ENCODE data around the gene LEKR1.
"Not testable (repeated sequence)": the region's sequence is repeated elsewhere in the genome, so short reads cannot be mapped to it uniquely, and the experiment has no call there.

LEKR1 gene

DNA sequence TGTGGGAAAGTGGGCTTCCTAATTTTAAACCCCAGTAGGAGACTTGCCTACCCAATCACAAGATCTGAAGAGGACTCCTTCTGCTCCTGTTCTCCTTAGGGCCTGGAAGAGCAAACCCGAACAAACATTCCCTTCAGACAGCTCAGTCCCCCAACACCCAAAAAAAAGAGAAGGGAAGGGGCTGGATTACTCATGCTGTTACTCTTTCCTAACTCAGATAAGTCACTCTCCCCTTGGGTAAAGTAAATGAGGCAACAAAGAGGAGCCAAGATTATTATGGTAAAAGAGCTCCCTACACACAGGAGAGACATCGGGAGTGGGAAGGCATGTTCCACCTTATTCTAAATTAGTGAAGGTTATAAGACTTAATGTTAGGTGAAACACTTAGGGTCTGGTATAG lies 18.1 kb upstream of the LEKR1 start:
- DNase-seq = no peak

DNA sequence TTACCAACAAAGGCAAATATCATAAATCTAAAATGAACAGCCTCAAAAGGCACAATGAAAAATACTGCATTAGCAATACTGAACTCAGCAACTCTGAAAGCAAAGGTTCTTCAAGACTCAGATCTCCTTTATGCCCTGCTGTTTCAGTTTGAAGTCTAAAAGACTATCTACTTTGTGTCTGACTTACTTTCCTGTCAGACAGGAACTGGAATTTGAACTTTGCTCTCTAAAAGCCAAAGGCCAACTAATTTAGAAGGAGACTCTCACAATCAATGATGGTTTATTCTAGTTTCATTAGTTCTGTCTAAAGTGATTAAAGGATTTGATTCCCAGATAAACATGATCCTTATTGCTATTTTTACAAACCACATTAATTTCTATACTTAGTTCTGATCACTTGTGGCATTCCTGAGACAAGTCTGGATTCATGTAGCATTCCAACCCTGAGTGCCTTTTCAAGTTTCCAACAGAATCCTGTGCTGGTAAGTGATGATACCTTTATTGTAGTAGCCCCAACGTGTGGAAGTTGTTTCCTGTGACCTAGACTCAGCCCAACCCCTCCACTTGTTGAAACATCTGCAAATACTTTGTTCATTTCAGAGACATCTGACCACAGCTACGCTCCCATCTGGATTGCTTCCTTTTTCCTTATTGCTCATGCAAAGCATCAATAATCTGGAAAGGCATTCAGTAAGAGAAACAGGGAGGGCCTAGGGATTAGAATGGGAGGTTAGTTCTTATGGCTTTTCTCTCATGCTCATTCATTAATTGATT lies 14.9 kb upstream of the LEKR1 start:
- no peak for DNase-seq

DNA sequence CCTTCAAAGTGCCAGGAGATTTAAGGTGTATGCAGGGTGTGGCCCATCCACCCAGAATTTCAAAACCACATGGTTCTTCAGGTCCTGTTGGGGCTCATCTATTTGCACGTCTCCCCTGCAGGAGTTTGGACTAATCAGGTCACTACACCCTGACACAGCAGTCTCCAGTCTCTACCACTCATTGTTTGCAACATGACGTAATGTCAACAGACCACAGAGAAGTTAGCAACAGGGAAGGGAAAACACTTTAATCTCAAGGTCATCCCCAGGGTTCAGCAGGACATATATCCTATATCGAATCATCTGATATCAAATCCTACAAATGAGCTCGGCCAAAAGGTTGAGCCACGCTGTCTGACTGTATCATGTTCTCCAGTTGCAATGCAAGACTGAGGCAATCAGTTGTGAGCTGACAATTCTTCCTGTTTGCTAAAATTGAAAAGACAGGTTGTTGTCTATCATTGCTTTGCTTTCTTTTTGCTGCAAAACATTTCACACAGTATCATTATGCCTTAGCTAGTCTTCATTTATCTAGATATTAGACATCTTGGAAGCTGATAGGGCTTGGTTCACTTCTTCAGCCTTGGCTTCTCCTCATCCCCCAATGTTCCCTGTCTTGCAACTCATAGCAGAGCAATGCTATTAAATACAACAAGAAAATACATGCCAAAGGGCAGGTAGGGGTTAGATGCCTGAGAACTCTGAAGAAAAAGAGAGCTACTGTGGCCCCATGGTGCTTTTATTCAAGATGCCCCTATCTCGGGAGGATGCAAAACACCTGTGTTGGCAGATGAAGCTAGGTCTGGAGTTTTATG lies 13.4 kb upstream of the LEKR1 start:
- no peak for DNase-seq

DNA sequence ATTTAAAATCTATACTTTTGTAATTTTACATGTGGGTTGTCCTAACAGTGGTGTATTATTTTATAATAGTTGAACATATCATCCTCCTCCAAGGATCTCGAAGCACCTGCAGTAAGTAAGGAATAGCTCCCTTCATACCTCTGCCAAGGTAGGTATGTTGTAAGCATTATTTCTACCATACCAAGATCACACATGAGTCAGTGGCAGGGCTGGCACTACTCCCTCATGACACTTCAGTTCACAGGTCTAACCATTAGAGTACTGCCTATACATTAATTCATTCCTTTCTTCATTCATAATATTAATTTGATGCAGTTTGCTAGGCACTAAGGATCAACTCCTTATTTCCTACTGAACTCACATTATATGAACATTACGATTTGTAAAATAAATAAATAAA lies 11.9 kb upstream of the LEKR1 start:
- no peak for DNase-seq

DNA sequence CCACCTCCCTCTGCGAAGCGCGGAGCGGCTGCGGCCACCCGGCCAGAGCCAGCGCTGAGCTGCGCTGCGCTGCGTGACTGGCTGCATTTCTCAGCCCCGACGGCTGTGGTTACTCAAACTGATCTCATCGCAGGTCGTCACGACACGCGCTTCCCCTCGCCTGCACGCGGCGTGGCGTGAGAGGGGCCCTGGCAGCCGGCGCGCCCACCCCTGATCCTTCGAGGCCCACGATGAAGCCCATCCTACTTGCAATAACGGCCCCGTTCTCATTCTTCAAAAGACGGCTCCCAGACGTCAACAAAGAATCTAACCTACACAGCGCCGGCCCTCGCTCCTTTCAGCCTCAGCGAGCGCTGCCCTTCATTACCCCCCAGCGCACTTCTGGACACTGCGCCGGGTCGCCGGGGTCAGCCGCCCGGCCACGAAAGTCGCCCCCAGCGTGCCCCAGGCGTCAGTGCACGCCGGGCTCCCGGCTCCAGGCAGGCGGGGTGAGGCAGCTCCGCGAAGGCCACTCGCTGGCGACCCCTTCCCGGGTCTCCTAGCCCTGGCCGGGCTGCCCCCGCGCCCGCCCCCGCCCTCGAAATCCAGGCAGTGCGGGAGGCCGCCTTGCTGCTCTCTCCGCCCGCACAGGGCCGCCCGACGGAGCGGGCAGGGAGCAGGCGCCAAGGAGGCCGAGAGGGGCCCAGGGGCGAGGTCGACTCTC lies 9.9 kb upstream of the LEKR1 start:
- no peak for DNase-seq

DNA sequence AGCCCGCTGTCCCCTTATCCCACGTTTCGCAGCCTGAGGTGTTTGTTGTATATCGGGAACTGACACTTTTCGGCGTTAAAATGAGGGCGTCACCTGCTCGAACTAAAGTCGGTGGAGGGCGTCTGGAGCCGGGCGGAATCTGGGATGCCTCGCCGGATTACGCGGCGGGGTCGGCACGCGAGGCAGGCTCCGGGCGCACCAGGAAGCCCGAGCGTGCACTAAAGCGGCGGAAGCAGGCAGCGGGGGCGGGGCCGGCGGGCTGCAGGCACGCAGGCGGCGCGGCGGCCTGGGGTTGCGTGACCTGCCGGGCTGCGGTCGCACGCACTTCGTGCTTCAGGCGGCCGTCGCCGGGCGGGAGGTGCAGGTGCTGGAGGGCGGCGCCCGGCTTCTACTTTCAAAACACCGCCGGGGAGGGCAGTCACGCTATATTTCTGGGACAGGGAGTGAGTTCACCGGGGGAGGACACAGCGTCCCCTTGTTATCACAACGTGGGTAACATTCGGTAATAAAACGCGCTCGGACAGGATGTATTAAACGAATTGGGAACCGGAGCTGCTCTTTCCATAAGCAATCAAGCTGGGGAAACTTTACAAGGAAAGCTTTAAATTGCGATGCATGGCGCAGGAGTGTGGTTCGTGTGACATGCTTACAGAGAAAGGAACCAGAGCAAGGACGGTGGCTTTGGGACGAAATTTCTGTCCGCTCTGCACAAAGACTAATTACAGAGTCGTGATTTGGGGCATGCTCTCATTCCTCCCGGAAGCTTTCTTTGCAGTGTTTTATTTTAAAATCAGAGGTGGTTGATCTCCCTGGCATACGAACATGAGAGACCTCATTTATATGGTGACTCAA lies 9.1 kb upstream of the LEKR1 start:
- no peak for DNase-seq

- no peak for DNase-seq
Observed at GRCh38 chr3:156817646-156818272, 8.4 kb upstream of the LEKR1 start.

GRCh38 chr3:156818273-156818651 lies 7.9 kb upstream of the LEKR1 start:
- no peak for DNase-seq

GRCh38 chr3:156818890-156819289 lies 7.3 kb upstream of the LEKR1 start:
- DNase-seq = no peak

- no peak for DNase-seq
Observed at GRCh38 chr3:156819842-156820691, 6.1 kb upstream of the LEKR1 start.

- no peak for DNase-seq
Observed at GRCh38 chr3:156820692-156821080, 5.5 kb upstream of the LEKR1 start.

- not testable (repeated sequence) for DNase-seq
Observed at GRCh38 chr3:156822626-156823260, 3.4 kb upstream of the LEKR1 start.

DNA sequence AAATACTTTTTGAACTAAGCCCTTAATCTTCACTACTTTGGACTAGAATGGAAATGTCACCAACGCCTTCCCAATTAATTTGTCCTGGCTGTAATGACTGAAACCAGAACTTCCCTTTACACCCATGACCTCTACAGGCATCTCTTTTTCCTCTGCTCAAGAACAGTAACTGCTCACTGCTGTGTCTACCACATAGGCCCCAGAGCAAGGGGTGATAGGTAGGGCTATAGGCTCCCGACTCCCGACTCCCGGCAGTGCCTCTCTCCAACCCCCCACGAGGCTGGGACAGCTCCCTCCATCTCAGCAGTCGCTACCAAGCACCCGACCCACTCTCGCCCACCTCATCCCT lies 384 bp upstream of the LEKR1 start:
- DNase-seq = no peak

DNA sequence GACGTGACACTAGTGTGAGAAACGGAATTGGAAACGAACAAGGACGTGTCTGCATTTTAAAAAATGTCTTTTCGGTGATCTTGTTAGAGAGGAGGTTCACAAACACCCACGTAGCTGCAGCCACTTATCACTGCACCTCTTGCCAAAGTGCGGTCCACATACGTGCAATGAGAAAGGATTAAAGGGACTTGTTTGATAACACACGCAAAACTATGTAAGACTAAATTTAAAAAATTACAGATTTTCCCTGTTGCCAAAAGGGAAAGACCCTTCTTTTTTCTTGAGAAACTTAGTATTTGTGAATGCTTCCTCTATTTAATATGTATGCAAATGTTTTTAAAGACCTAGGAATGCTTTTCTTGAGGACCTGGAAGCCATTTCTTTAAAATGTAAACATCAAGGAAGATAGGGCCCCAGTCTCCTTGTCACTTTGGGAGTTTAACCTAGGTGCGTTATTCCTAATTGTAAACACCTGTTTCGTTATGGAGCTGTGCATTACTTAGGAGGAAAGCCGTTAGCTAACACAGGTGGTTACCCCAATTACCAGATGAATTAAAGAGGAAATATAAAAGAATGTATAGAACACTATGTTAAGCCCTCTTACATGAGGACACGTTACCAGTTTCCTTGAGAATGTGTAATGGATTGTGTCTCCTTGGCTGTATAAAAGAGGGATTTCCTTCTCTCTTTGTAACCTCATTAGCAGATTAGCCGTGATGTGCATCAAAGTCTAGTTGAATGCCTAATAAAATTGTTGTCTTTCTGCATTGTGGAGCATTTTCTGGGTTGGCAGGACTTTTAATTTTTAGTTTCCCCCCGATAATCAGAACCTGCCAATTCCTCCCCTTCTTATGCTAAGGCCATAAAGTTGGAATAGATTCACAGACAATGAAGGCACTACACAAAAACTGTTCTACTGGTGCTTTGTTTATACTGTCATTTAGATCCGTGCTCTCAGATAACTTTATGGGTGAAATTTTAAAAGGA lies 1.0 kb downstream of the LEKR1 start:
- no peak for DNase-seq

- DNase-seq = no peak
Observed at GRCh38 chr3:156831006-156831405, 4.9 kb downstream of the LEKR1 start.

GRCh38 chr3:156834435-156834834 lies 8.3 kb downstream of the LEKR1 start:
- DNase-seq = no peak

DNA sequence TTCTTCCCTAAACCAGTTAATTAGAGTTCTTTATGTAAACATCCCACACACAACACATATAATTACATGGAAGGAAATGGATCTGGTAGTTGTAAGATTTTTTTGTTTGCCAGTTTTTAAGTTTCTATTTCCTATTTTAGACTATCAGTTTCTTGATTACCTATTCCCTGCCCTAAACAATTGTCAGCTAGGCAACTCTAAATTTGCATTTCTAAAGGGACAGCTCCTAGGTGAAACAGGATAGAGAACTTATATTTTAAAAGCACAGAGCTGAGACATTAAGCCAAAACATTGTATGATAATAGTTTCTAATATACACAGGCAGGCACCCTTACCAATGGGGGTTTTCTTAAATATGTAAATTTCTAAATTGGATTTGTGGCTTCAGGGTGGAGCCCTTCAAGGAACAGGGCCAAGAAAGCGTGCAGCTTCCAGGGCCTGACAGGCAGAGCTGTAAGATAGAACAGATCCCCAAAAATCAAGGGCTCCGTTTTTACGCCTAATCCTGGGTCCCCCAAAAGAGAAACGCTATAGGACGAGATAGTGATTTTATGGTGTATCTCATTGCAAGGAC lies 8.9 kb downstream of the LEKR1 start:
- no peak for DNase-seq

DNA sequence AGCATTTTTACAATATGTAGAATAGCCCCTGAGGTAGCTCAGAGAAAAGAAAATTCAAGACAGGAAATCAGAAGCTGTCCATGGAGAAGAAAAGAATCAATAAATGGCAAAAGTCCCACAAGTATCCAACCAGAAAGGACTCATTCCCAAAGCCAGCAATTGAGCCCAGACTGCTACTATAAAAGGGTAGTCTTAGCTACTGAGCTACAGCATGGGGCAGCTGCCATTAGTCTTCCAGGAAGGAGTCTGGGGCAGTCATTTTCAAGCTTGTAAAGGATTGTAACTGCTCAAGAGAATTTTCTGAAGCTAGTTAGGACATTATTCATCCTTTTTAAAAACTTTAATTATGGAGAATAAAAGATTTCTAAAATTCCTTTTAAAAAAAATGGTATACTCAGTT lies 10.5 kb downstream of the LEKR1 start:
- DNase-seq = no peak

- DNase-seq = no peak
Observed at GRCh38 chr3:156837115-156837514, 11.0 kb downstream of the LEKR1 start.

All from cortex of kidney (tissue), 1 donor.